ENCODE data around the gene IL1RAPL1.

- no peak for TF ChIP-seq CTCF (conservative IDR thresholded peaks at IDR 0.05 in 1 of 2, IDR thresholded peaks at IDR 0.05 in 1 of 2; ENCODE audit: low read depth in 1 of 2, low read length in 2 of 2)
- TF ChIP-seq EZH2 (IDR thresholded peaks at IDR 0.05; ENCODE audit: low read length, missing control alignments): no peak
Observed at GRCh38 chrX:29040160-29040559, 452.9 kb downstream of the IL1RAPL1 start.

Data from fibroblast of lung (primary cell).